Measurements from ENCODE around the gene SRSF8. TPM values are rescaled to one million over a fixed set of nuclear protein-coding genes. Genes with fewer than 3 reads are reported as not detected.
"Not testable (repeated sequence)": the region's sequence is repeated elsewhere in the genome, so short reads cannot be mapped to it uniquely, and the experiment has no call there.

Gene SRSF8, protein sequence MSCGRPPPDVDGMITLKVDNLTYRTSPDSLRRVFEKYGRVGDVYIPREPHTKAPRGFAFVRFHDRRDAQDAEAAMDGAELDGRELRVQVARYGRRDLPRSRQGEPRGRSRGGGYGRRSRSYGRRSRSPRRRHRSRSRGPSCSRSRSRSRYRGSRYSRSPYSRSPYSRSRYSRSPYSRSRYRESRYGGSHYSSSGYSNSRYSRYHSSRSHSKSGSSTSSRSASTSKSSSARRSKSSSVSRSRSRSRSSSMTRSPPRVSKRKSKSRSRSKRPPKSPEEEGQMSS
- 10 to 100 TPM; 24.7 to 37.4 TPM for total RNA-seq

DNA sequence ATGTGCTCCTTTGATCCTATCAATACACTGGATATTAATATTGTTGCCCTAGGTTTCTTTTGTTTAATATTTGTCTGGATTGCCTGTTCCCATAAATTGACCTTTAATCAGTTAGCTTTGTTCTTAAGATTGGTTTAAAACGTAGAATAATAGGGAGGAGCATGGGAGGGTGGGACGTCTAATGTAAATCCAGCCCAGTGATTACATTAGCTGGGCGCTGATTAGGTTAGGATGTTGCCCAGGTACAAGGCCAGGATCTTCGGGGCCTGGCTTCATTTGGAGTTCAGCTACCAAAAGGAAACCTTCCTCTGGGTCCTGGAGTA, at the start of gene SRSF8:
TSS of gene SRSF8 (plus strand) at position 204 of the 323 bp plus-strand sequence. CDS start 308 bp downstream, outside the sequence.
- Histone ChIP-seq H3K36me3 (no peaks in the 10 kb centered on the region), H3K27ac (peak within 1 kb of the TSS; percentile 97 to 99), H3K27me3 (no peaks in the 10 kb centered on the region), H3K9me3 (no peaks in the 10 kb centered on the region), H3K4me1 (peaks cover 0 to 18% of the 10 kb centered on the region in 2 donors), H3K4me3 (peak within 1 kb of the TSS; percentile 87 to 90)
- no peak for DNase-seq (ENCODE audit: low spot score)
- TF ChIP-seq, protein P1, sequence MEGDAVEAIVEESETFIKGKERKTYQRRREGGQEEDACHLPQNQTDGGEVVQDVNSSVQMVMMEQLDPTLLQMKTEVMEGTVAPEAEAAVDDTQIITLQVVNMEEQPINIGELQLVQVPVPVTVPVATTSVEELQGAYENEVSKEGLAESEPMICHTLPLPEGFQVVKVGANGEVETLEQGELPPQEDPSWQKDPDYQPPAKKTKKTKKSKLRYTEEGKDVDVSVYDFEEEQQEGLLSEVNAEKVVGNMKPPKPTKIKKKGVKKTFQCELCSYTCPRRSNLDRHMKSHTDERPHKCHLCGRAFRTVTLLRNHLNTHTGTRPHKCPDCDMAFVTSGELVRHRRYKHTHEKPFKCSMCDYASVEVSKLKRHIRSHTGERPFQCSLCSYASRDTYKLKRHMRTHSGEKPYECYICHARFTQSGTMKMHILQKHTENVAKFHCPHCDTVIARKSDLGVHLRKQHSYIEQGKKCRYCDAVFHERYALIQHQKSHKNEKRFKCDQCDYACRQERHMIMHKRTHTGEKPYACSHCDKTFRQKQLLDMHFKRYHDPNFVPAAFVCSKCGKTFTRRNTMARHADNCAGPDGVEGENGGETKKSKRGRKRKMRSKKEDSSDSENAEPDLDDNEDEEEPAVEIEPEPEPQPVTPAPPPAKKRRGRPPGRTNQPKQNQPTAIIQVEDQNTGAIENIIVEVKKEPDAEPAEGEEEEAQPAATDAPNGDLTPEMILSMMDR (IDR thresholded peaks at IDR 0.05) = no peak

DNA sequence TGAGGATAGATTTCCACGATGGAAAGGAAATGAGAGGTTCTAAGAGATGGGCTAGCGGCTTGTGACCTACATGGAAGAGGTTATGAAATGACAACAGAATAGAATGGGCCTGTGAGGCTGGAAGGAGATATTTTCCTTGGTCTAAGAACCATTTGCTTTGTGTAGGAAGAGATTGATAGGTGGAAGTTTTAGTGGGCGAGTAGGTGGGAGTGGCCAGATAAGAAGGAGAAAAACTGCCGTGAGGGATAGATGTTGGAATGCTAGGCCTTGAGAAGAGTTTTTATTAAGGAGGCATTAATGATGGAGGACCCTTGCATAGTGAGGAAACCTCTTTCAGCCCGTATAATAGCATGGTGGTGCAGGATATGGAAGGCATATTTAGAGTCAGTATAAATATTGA, 45.3 kb upstream of the SRSF8 start:
- H3K27me3 ChIP-seq; H3K4me1 ChIP-seq; H3K9me3 ChIP-seq; DNase-seq (ENCODE audit: low spot score); H3K27ac ChIP-seq; H3K4me3 ChIP-seq; H3K36me3 ChIP-seq: not testable (repeated sequence)

DNA sequence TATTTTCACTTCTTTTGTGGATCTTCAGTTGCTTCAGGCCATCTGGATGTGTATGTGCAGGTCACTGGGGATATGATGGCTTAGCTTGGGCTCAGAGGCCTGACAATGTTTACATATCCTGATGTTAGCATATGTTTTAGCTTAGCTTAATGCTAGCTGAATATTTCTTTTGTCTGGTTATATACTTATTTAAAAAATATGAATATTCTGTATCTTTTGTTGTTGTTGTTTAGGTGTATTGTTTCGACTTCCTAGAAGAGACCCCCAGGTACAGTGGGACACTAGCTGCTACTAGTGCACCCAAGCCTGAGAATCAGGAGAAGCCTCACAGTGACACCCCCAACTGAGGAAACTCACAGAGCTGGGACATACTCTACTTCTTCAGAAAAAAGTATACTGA, 41.8 kb upstream of the SRSF8 start, which contains the start of gene KDM4E:
TSS of gene KDM4E (plus strand) at position 301 of the 400 bp plus-strand sequence. CDS start 300 bp downstream, outside the sequence.
- Histone ChIP-seq H3K4me3 (no peak within 1 kb of the TSS), H3K4me1 (no peaks in the 10 kb centered on the region), H3K9me3 (no peaks in the 10 kb centered on the region), H3K36me3 (no peaks in the 10 kb centered on the region), H3K27me3 (no peaks in the 10 kb centered on the region), H3K27ac (no peak within 1 kb of the TSS)
- no peak for DNase-seq (ENCODE audit: low spot score)
- TF ChIP-seq, protein P1 (IDR thresholded peaks at IDR 0.05) = no peak

DNA sequence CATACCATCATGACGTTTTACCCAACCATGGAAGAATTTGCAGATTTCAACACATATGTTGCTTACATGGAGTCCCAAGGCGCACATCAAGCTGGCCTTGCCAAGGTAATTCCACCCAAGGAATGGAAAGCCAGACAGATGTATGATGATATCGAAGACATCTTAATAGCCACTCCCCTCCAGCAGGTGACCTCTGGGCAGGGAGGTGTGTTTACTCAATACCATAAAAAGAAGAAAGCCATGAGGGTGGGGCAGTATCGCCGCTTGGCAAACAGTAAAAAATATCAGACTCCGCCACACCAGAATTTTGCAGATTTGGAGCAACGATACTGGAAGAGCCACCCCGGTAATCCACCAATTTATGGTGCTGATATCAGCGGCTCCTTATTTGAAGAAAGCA, 41.1 kb upstream of the SRSF8 start:
- not testable (repeated sequence) for DNase-seq (ENCODE audit: low spot score); H3K36me3 ChIP-seq; H3K27me3 ChIP-seq

DNA sequence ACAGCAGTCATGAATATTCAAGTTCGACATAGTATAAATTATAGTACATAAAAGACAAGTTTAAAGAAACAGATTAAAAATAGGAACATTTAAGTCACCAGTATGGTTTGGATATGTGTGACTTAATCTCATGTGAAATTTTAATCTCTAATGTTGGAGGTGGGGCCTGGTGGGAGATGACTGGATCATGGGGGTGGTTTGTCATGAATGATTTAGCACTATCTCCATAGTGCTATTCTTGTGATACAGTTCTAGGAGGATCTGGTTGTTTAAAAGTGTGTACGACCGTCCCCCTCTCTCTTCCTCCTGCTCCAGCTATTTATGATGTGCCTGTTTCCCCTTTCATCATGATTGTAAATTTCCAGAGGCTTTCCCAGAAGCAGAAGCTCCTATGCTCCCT, 38.4 kb upstream of the SRSF8 start:
- TF ChIP-seq, protein P1 (IDR thresholded peaks at IDR 0.05) = no peak
- H3K4me1 ChIP-seq = no peaks in the 10 kb centered on the region
- no peak for DNase-seq (ENCODE audit: low spot score)
- no peaks in the 10 kb centered on the region for H3K27me3 ChIP-seq
- no peak overlapping the region for H3K27ac ChIP-seq
- H3K36me3 ChIP-seq = no peaks in the 10 kb centered on the region
- no peak overlapping the region for H3K4me3 ChIP-seq
- no peaks in the 10 kb centered on the region for H3K9me3 ChIP-seq

More for the DNA sequence above, 41.1 kb upstream of the SRSF8 start:
- not testable (repeated sequence) for H3K4me1 ChIP-seq, H3K27ac ChIP-seq, H3K9me3 ChIP-seq, H3K4me3 ChIP-seq

DNA sequence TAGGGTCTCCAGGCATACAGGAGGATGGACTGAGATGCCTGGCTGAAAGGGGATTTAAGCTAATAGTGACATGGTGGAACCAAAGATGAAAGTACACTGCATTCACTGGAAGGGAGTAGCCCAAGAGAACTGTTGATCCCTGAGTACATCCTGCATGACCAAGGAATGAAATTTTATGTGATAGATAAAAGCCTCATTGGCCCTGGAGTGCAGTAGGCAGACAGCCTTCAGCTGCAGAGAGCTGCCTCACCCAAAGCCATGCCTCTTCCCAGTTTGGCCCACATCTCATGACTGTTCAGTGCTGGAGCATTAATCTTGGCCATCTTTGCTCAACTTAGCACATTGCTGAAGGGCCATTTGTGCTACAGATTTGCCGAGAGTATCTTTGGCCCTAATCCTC, 33.7 kb upstream of the SRSF8 start:
- H3K27ac ChIP-seq = no peak overlapping the region

More for the DNA sequence above, 33.7 kb upstream of the SRSF8 start:
- Histone ChIP-seq H3K36me3 (no peaks in the 10 kb centered on the region), H3K4me3 (no peak overlapping the region), H3K4me1 (no peaks in the 10 kb centered on the region), H3K9me3 (peaks cover 0 to 4% of the 10 kb centered on the region in 2 donors), H3K27me3 (no peaks in the 10 kb centered on the region)
- TF ChIP-seq, protein P1 (IDR thresholded peaks at IDR 0.05) = no peak
- no peak for DNase-seq (ENCODE audit: low spot score)

Data from right atrium auricular region (tissue), 2 donors.